Suprapubic skin (tissue), 4 donors: ENCODE measurements around the gene TENM3. TPM values are rescaled to one million over a fixed set of nuclear protein-coding genes. Genes with fewer than 3 reads are reported as not detected.

Experiments used
- DNase-seq, 2 donors: peaks; one replicate each; pipeline ENCODE4 v3.0.0-alpha.2; 2019; ENCODE audit warnings: low spot score in 2 of 2
- H3K27ac ChIP-seq: fragments of 200-600 bp; sonication (generic); one replicate; pipeline ENCODE4 v1.5.1; 2019
- H3K27me3 ChIP-seq: fragments of 200-600 bp; sonication (generic); one replicate; pipeline ENCODE4 v1.5.1; 2019
- H3K36me3 ChIP-seq: fragments of 200-600 bp; sonication (generic); one replicate; pipeline ENCODE4 v1.5.1; 2019
- H3K4me1 ChIP-seq: fragments of 200-600 bp; sonication (generic); one replicate; pipeline ENCODE4 v1.5.1; 2019
- H3K4me3 ChIP-seq: fragments of 200-600 bp; sonication (generic); one replicate; pipeline ENCODE4 v1.5.1; 2019; ENCODE audit warnings: mild to moderate bottlenecking
- H3K9me3 ChIP-seq: fragments of 200-600 bp; sonication (generic); one replicate; pipeline ENCODE4 v1.5.1; 2019
- EP300 ChIP-seq: sonication (generic); formaldehyde crosslinking; IDR thresholded peaks from one replicate; pipeline ENCODE4 v1.6.1; 2017; ENCODE audit warnings: antibody characterized with exemption
- POLR2A ChIP-seq, 2 donors: fragments of 450-650 bp; IDR thresholded peaks; one replicate each; pipeline ENCODE4 v1.6.1; 2017; ENCODE audit warnings: antibody characterized with exemption in 2 of 2, mild to moderate bottlenecking in 2 of 2, moderate library complexity in 2 of 2
- POLR2AphosphoS5 ChIP-seq, 3 donors: sonication (generic); formaldehyde crosslinking; IDR thresholded peaks; one replicate each; pipeline ENCODE4 v1.6.1; 2017; ENCODE audit warnings: antibody characterized with exemption in 3 of 3
- WGBS: methylation state at CpG from one replicate; pipeline ENCODE4 v1.1.5; 2018; 5-methylcytosine and 5-hydroxymethylcytosine counted together
- total RNA-seq, 4 donors: library from RNA; depleted of rRNA; stranded (reverse); fragments of >200 nt; gene quantifications; one replicate each; pipeline ENCODE4 v1.1.0, GENCODE V29; 2016
- TF ChIP-seq, protein P1 (sequence below), 2 donors: fragments of 200-600 bp in 1 of 2; fragments of 450-650 bp in 1 of 2; sonication (generic) in 1 of 2; IDR thresholded peaks; one replicate each; pipeline ENCODE4 v1.5.1; 2016 to 2019; ENCODE audit warnings: antibody characterized with exemption in 2 of 2, mild to moderate bottlenecking in 1 of 2, moderate library complexity in 1 of 2

The TENM3 gene
- total RNA-seq, 4 donors from 2014 or later, result 0.81 to 2.9 (median 1.8) TPM

GRCh38 chr4:182267048-182267447 lies 23.8 kb downstream of the TENM3 start:
- H3K27ac ChIP-seq, result no peak overlapping the region
- no peaks in the 10 kb centered on the region for H3K36me3 ChIP-seq
- no peaks in the 10 kb centered on the region for H3K4me1 ChIP-seq
- no peak for DNase-seq
- H3K27me3 ChIP-seq, result no peaks in the 10 kb centered on the region
- H3K9me3 ChIP-seq, result no peaks in the 10 kb centered on the region
- no peak for TF ChIP-seq EP300
- TF ChIP-seq, protein P1, sequence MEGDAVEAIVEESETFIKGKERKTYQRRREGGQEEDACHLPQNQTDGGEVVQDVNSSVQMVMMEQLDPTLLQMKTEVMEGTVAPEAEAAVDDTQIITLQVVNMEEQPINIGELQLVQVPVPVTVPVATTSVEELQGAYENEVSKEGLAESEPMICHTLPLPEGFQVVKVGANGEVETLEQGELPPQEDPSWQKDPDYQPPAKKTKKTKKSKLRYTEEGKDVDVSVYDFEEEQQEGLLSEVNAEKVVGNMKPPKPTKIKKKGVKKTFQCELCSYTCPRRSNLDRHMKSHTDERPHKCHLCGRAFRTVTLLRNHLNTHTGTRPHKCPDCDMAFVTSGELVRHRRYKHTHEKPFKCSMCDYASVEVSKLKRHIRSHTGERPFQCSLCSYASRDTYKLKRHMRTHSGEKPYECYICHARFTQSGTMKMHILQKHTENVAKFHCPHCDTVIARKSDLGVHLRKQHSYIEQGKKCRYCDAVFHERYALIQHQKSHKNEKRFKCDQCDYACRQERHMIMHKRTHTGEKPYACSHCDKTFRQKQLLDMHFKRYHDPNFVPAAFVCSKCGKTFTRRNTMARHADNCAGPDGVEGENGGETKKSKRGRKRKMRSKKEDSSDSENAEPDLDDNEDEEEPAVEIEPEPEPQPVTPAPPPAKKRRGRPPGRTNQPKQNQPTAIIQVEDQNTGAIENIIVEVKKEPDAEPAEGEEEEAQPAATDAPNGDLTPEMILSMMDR (IDR thresholded peaks at IDR 0.05), result no peak
- TF ChIP-seq POLR2A (IDR thresholded peaks at IDR 0.05), result no peak
- TF ChIP-seq POLR2AphosphoS5 (IDR thresholded peaks at IDR 0.05), result no peak
- no peak overlapping the region for H3K4me3 ChIP-seq

GRCh38 chr4:182268966-182269365 lies 25.8 kb downstream of the TENM3 start:
- no peaks in the 10 kb centered on the region for H3K9me3 ChIP-seq
- DNase-seq, result no peak
- no peaks in the 10 kb centered on the region for H3K27me3 ChIP-seq
- no peak overlapping the region for H3K27ac ChIP-seq
- H3K4me1 ChIP-seq, result no peaks in the 10 kb centered on the region
- no peaks in the 10 kb centered on the region for H3K36me3 ChIP-seq
- 85% methylated on average over 3 of the region's 3 CpGs for WGBS
- no peak overlapping the region for H3K4me3 ChIP-seq
- TF ChIP-seq POLR2A (IDR thresholded peaks at IDR 0.05) (no peak), EP300 (no peak), POLR2AphosphoS5 (IDR thresholded peaks at IDR 0.05) (no peak)
- TF ChIP-seq, protein P1 (IDR thresholded peaks at IDR 0.05), result no peak

DNA sequence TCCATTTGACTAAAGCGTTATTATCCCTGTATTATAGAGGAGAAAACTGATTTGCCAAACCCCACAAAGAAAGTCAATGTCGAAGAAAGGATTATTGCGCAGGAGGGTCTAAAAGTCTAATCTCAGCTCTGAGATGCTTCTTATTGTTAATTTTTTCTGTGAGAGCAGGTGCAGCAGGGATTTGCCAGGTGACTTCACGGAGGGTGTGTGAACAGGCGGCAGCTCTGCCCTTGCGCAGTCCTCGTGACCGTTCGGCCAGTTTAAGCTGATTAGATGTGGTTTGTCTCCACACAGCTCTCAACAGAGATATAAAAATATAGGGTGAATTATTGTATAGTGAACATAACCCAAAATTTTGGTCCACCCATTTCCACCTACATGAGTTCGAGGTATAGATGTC lies 28.5 kb downstream of the TENM3 start:
- TF ChIP-seq EP300, result no peak
- TF ChIP-seq POLR2A (IDR thresholded peaks at IDR 0.05), result no peak
- TF ChIP-seq, protein P1 (IDR thresholded peaks at IDR 0.05), result no peak
- TF ChIP-seq POLR2AphosphoS5 (IDR thresholded peaks at IDR 0.05), result no peak
- WGBS, result 94% methylated on average over 10 of the region's 10 CpGs
- no peak overlapping the region for H3K27ac ChIP-seq
- H3K27me3 ChIP-seq, result no peaks in the 10 kb centered on the region
- no peaks in the 10 kb centered on the region for H3K4me1 ChIP-seq
- H3K36me3 ChIP-seq, result no peaks in the 10 kb centered on the region
- no peak for DNase-seq
- H3K9me3 ChIP-seq, result no peaks in the 10 kb centered on the region
- H3K4me3 ChIP-seq, result no peak overlapping the region

DNA sequence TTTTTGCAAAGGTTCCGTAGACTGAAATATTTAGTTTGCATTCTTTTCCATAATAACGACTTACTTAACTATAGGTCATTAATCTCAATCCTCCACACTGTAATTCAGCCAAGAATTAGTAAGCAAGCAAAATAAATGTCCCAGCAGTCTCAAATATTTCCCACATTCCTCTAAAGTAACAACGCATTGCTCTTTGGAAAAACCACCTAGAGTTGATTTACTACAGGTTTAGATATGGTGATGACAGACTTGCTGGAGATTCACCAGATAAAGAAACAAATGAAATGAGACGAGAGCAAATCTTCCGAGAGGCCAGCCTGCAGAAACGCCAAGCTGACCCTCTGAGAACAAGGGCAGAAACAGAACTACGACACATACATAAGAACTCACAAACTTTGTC lies 28.9 kb downstream of the TENM3 start:
- 76% methylated on average over 7 of the region's 7 CpGs for WGBS
- H3K9me3 ChIP-seq, result no peaks in the 10 kb centered on the region
- H3K27me3 ChIP-seq, result no peaks in the 10 kb centered on the region
- no peaks in the 10 kb centered on the region for H3K4me1 ChIP-seq
- no peak for DNase-seq
- no peaks in the 10 kb centered on the region for H3K36me3 ChIP-seq
- TF ChIP-seq POLR2A (IDR thresholded peaks at IDR 0.05), result no peak
- TF ChIP-seq POLR2AphosphoS5 (IDR thresholded peaks at IDR 0.05), result no peak
- TF ChIP-seq, protein P1 (IDR thresholded peaks at IDR 0.05), result no peak
- no peak for TF ChIP-seq EP300
- H3K27ac ChIP-seq, result no peak overlapping the region
- H3K4me3 ChIP-seq, result no peak overlapping the region

DNA sequence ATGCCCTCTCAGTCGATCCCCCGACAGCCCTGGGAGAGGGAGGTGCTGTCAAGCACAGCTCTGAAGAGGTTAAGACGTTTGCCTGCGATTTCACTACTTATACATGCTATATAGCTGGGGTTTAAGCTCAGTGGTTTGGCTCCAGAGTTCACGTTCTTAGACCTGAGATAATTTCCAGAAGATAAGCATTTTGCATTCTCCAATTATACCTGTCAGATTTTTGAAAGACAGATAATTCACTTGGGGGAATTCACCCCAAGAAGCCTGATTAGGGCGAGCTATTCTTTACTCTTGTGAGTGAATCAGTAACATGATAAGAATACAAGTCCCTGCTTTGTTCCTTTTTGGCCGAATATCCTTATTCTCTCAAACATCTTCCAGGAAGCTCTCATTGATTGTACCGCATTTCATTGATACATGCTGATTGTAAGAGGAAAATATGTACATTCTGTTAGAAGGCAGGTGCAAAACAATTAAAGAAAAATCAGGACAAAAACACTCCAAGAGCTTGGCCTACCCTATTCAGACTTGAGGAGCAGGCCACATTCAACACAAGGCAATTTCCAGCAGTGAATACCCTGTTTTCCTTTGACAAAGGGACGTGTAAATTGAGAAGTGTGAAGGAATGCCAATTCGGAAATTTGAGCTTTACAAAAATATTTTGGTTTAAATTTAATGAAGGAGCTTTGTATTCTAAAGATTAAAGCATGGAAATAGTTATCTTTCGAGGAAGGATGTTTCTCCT lies 30.2 kb downstream of the TENM3 start:
- H3K27ac ChIP-seq, result no peak overlapping the region
- TF ChIP-seq EP300, result no peak
- TF ChIP-seq, protein P1 (IDR thresholded peaks at IDR 0.05), result no peak
- no peak for TF ChIP-seq POLR2A (IDR thresholded peaks at IDR 0.05)
- no peak for TF ChIP-seq POLR2AphosphoS5 (IDR thresholded peaks at IDR 0.05)
- WGBS, result 80% methylated on average over 11 of the region's 11 CpGs

More for the DNA sequence above, 30.2 kb downstream of the TENM3 start:
- no peaks in the 10 kb centered on the region for H3K4me1 ChIP-seq
- DNase-seq, result no peak
- H3K4me3 ChIP-seq, result no peak overlapping the region
- no peaks in the 10 kb centered on the region for H3K36me3 ChIP-seq
- H3K9me3 ChIP-seq, result no peaks in the 10 kb centered on the region
- H3K27me3 ChIP-seq, result no peaks in the 10 kb centered on the region
